Measurements from ENCODE around the gene UBE2L5. TPM values are rescaled to one million over a fixed set of nuclear protein-coding genes. Genes with fewer than 3 reads are reported as not detected.

The UBE2L5 gene
- polyA plus RNA-seq, 12 donors, result 0.28 to 0.92 (median 0.43) TPM; not detected in 2

DNA sequence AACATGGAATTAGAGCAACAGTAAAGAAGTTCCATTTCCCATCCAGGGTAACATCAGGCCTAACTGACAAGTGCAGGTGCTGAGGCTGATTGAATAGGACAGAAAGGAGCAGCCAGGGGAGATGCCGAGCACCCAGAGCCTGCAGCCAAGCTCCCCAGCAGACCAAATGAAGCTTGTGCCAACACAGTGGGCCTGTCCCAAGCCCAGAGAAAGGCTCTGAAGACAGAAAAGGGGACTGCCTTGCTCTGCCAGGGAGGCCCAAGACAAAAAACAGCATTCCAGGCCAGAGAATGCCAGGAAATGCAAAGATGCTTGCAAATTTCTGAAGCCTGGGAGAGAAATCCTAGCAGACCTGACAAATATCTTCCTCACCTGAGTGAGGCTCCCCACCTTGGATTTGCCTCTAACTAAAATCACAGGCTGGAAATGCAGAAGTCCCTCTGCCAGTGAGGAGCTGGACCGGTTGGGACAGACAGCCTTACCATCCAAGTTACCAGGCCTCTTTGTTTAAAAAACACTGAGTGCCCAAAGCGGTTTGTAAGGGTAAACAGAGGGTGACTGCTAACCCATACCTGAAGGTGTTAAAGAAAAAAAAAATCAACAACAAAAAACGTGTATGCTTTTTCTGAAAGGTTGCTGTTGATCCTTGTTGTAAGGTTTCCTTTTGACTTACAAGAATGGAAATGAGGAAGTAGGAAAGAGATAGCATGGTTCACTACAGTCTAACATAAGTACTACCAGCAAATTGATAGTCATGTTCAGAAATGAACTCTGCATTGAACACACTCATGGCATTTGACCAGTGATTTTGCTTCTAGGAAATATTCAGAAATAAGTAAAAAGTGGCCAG, 55.3 kb downstream of the UBE2L5 start:
- DNase-seq, result no peak

Other genes starting within 250 kb of the UBE2L5 start
- 10 to 100 TPM in 10 of 12 donors, 1 to 10 TPM in 1, not detected in 1; 9.7 to 16.1 (median 14.2) TPM for gene KATNAL1, start 114.9 kb upstream of the UBE2L5 start, polyA plus RNA-seq (ENCODE audit: insufficient read length in 12 of 12)
- gene HMGB1, start 43.4 kb downstream of the UBE2L5 start, polyA plus RNA-seq (ENCODE audit: insufficient read length in 12 of 12), result 100 to 1,000 TPM in 11 of 12 donors, not detected in 1; 330 to 939 (median 479) TPM
- 10 to 100 TPM in 11 of 12 donors, not detected in 1; 16.4 to 21.1 (median 18.5) TPM for gene USPL1, start 195.4 kb downstream of the UBE2L5 start, polyA plus RNA-seq (ENCODE audit: insufficient read length in 12 of 12)

Data from muscle of arm (tissue), 12 donors.